ENCODE measurements around the gene KCNIP4.
"Not testable (repeated sequence)": the region's sequence is repeated elsewhere in the genome, so short reads cannot be mapped to it uniquely, and the experiment has no call there.

The KCNIP4 gene

GRCh38 chr4:21452931-21453330, 495.6 kb downstream of the KCNIP4 start:
- no peak for DNase-seq

GRCh38 chr4:21451032-21451431, 497.5 kb downstream of the KCNIP4 start:
- no peak for DNase-seq

GRCh38 chr4:21450331-21450730, 498.2 kb downstream of the KCNIP4 start:
- no peak for DNase-seq

- no peak for DNase-seq
Measured at GRCh38 chr4:21447301-21448054, 501.1 kb downstream of the KCNIP4 start.

- DNase-seq: no peak
Measured at GRCh38 chr4:21420166-21420565, 528.4 kb downstream of the KCNIP4 start.

- no peak for DNase-seq
Measured at GRCh38 chr4:21415728-21416127, 532.8 kb downstream of the KCNIP4 start.

- DNase-seq: no peak
Measured at GRCh38 chr4:21413807-21414370, 534.7 kb downstream of the KCNIP4 start.

- no peak for DNase-seq
Measured at GRCh38 chr4:21411086-21411485, 537.5 kb downstream of the KCNIP4 start.

- DNase-seq: no peak
Measured at GRCh38 chr4:21410372-21410771, 538.2 kb downstream of the KCNIP4 start.

GRCh38 chr4:21387683-21388082, 560.9 kb downstream of the KCNIP4 start:
- no peak for DNase-seq

- DNase-seq: no peak
Measured at GRCh38 chr4:21386166-21386780, 562.3 kb downstream of the KCNIP4 start.

- no peak for DNase-seq
Measured at GRCh38 chr4:21385706-21386105, 562.9 kb downstream of the KCNIP4 start.

GRCh38 chr4:21384609-21385008, 564.0 kb downstream of the KCNIP4 start:
- no peak for DNase-seq

- no peak for DNase-seq
Measured at GRCh38 chr4:21380861-21381260, 567.7 kb downstream of the KCNIP4 start.

- DNase-seq: no peak
Measured at GRCh38 chr4:21377046-21377445, 571.5 kb downstream of the KCNIP4 start.

GRCh38 chr4:21376176-21376575, 572.4 kb downstream of the KCNIP4 start:
- DNase-seq: no peak

GRCh38 chr4:21374641-21375368, 573.8 kb downstream of the KCNIP4 start:
- no peak for DNase-seq

GRCh38 chr4:21367567-21367966, 581.0 kb downstream of the KCNIP4 start:
- no peak for DNase-seq

- DNase-seq: no peak
Measured at GRCh38 chr4:21366840-21367239, 581.7 kb downstream of the KCNIP4 start.

- DNase-seq: no peak
Measured at GRCh38 chr4:21366312-21366711, 582.3 kb downstream of the KCNIP4 start.

GRCh38 chr4:21363701-21364100, 584.9 kb downstream of the KCNIP4 start:
- no peak for DNase-seq

- DNase-seq: not testable (repeated sequence)
Measured at GRCh38 chr4:21352354-21352753, 596.2 kb downstream of the KCNIP4 start.

GRCh38 chr4:21347142-21347541, 601.4 kb downstream of the KCNIP4 start:
- DNase-seq: no peak
